IMR-90 (cell line): ENCODE data around the gene ATRX.

Experiments
- CTCF ChIP-seq: conservative IDR thresholded peaks from 2 replicates; pipeline ENCODE4 v1.5.1; 2012; ENCODE audit warnings: mild to moderate bottlenecking, low read depth, low read length, improper control_type of control experiment
- FOS ChIP-seq: fragments of 150-350 bp; IDR thresholded peaks from 2 replicates; pipeline ENCODE4 v1.6.1; 2016; ENCODE audit warnings: low read depth, low read length
- MAFK ChIP-seq: IDR thresholded peaks from 2 replicates; pipeline ENCODE4 v1.6.1; 2012; ENCODE audit warnings: low read depth, low read length, improper control_type of control experiment
- MXI1 ChIP-seq: IDR thresholded peaks from 2 replicates; pipeline ENCODE4 v1.6.1; 2012; ENCODE audit warnings: low read depth, mild to moderate bottlenecking, low read length, moderate library complexity, borderline replicate concordance
- NFE2L2 ChIP-seq: fragments of 150-350 bp; IDR thresholded peaks from 2 replicates; pipeline ENCODE4 v1.6.1; 2016; ENCODE audit warnings: low read depth, mild to moderate bottlenecking, low read length
- POLR2A ChIP-seq: IDR thresholded peaks from 2 replicates; pipeline ENCODE4 v1.6.1; 2012; ENCODE audit warnings: mild to moderate bottlenecking, low read depth, low read length
- RAD21 ChIP-seq: IDR thresholded peaks from 2 replicates; pipeline ENCODE4 v1.6.1; 2012; ENCODE audit warnings: low read length, improper control_type of control experiment
- RCOR1 ChIP-seq: IDR thresholded peaks from 2 replicates; pipeline ENCODE4 v1.6.1; 2012; ENCODE audit warnings: mild to moderate bottlenecking, low read length, improper control_type of control experiment; ENCODE audit not compliant: insufficient replicate concordance
- RFX5 ChIP-seq: IDR thresholded peaks from 2 replicates; pipeline ENCODE4 v1.8.0; 2012; ENCODE audit warnings: low read depth, mild to moderate bottlenecking, low read length, moderate library complexity
- SMC3 ChIP-seq: fragments of 150-350 bp; IDR thresholded peaks from 2 replicates; pipeline ENCODE4 v1.6.1; 2016; ENCODE audit warnings: low read depth, mild to moderate bottlenecking, antibody characterized with exemption, low read length, moderate library complexity

- TF ChIP-seq CTCF (no peak), POLR2A (no peak), MAFK (no peak), NFE2L2 (no peak), MXI1 (no peak), RFX5 (no peak), RAD21 (no peak), RCOR1 (no peak), SMC3 (no peak), FOS (no peak)
Observed at GRCh38 chrX:77510007-77510406, 276.0 kb downstream of the ATRX start.
